GM13977 (cell line): ENCODE results near the gene GBE1.

ENCODE experiments used
- DNase-seq: peaks from one replicate; pipeline ENCODE4 v3.0.0; 2012; ENCODE audit warnings: low spot score
- in situ Hi-C: fragments of 300-500 bp; cut with MboI; formaldehyde crosslinking; loops from one replicate; pipeline ENCODE4 v1.12.0; 2022; ENCODE audit warnings: low sequenced_read_pairs, low pct_unique_long_range_greater_than_20kb, mixed read lengths, inconsistent platforms; ENCODE audit not compliant: unreplicated experiment
- TF ChIP-seq, protein P1 (sequence below): IDR thresholded peaks from 2 replicates; pipeline ENCODE4 v1.5.1; 2012; ENCODE audit warnings: mild to moderate bottlenecking, control low read depth; ENCODE audit not compliant: insufficient read depth; ENCODE audit errors: extremely low read depth, missing control alignments

GBE1 gene

DNA sequence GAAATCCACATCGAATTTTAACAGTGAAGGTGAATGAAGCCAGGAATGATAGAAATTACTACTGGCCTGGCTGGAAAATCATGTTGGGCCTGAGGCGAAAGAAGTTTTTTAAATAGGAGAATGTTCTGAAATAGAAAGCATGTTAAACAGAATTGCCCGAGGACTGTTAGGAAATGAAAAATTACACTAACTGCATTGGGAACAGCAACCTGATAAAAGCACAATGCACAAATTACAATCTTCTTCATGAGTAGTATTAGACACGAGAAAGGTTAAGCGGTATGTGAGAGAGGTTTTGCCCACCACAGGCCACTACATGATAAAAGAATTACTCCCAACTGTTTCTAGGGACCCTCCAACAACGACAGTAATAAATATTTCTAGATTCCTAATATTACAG lies 18.9 kb downstream of the GBE1 start:
- DNase-seq, result no peak
- TF ChIP-seq, protein P1, sequence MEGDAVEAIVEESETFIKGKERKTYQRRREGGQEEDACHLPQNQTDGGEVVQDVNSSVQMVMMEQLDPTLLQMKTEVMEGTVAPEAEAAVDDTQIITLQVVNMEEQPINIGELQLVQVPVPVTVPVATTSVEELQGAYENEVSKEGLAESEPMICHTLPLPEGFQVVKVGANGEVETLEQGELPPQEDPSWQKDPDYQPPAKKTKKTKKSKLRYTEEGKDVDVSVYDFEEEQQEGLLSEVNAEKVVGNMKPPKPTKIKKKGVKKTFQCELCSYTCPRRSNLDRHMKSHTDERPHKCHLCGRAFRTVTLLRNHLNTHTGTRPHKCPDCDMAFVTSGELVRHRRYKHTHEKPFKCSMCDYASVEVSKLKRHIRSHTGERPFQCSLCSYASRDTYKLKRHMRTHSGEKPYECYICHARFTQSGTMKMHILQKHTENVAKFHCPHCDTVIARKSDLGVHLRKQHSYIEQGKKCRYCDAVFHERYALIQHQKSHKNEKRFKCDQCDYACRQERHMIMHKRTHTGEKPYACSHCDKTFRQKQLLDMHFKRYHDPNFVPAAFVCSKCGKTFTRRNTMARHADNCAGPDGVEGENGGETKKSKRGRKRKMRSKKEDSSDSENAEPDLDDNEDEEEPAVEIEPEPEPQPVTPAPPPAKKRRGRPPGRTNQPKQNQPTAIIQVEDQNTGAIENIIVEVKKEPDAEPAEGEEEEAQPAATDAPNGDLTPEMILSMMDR, result no peak
- in situ Hi-C loops, result no loop called here

DNA sequence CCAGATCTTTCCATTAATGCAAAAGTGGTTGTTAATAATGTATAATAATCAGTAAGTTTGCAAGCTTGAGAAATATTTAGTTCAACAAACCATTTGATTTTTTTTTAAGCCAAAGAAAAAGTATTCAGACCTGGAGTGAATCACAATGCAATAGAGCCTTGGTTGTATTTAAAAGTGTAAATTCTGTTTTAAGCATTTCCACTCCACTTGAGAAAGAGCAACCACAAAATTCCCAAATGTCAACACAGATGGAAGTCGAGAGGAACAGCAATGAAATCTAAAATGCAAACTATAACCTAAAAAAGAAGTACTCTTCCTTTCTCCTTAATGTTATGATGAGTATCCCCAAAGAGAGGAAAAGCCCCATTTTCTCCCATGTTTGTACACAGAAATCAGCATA lies 20.2 kb downstream of the GBE1 start:
- in situ Hi-C loops, result no loop called here
- TF ChIP-seq, protein P1, result no peak
- DNase-seq, result no peak

DNA sequence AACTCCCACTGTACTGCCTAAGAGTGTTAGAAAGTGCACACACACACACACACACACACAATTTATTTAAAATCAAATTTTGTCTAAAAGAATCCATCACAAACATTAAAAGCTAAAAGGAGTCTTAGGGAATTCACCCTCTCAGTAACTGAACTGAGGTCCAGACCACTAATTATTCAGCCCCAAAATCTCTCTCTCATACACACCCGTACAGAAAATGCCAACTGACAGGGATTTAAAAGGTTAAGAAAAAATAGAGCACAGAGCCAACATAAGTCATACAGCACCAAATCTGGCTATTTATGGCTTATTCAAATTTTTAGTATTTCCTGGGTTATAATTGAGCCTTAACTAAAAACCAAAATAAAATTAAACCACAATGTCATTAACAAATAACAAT lies 20.7 kb downstream of the GBE1 start:
- TF ChIP-seq, protein P1, result no peak
- DNase-seq, result no peak
- in situ Hi-C loops, result no loop called here

DNA sequence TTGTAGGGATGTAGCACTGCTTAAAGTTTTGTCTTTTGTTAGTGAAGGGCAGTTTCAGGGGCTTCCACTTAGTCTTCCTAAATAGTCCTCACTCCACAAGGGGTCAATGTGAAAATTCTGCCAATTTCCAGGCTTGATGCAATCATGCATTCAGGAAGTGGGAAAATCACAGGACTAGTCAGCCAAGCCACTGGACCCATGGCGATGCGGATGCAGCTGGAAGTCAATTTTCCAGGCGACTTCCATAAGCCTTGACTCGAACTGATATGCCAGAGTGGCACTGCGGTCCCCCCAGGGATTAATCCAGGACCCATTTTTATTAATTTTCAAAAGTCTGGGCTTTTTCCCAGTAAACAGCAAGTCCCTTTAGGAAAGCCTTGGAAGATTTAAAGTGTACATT lies 26.1 kb downstream of the GBE1 start:
- TF ChIP-seq, protein P1, result no peak
- in situ Hi-C loops, result no loop called here
- DNase-seq, result no peak

- in situ Hi-C loops, result no loop called here
- TF ChIP-seq, protein P1, result no peak
- DNase-seq, result no peak
Observed at GRCh38 chr3:81734742-81735141, 26.7 kb downstream of the GBE1 start.

- DNase-seq, result no peak
- TF ChIP-seq, protein P1, result no peak
- in situ Hi-C loops, result no loop called here
Observed at GRCh38 chr3:81732642-81733041, 28.8 kb downstream of the GBE1 start.

GRCh38 chr3:81728766-81729544 lies 32.5 kb downstream of the GBE1 start:
- no peak for DNase-seq
- TF ChIP-seq, protein P1, result no peak
- in situ Hi-C loops, result no loop called here
